PC-3 (cell line): ENCODE results near the gene ZFP36L1.

ENCODE experiments used
- CTCF ChIP-seq: fragments of 300-600 bp; sonication (generic); conservative IDR thresholded peaks from 2 replicates; pipeline ENCODE4 v1.5.1; 2017; ENCODE audit warnings: antibody characterized with exemption, low read depth, mild to moderate bottlenecking, low read length
- EZH2 ChIP-seq: fragments of 300-600 bp; sonication (generic); IDR thresholded peaks from one replicate; pipeline ENCODE4 v1.6.1; 2017; ENCODE audit warnings: antibody characterized with exemption, mild to moderate bottlenecking, low read length; ENCODE audit not compliant: unreplicated experiment
- EZH2phosphoT487 ChIP-seq: fragments of 300-600 bp; sonication (generic); IDR thresholded peaks from 2 replicates; pipeline ENCODE4 v1.6.1; 2018; ENCODE audit warnings: mild to moderate bottlenecking, antibody characterized with exemption, low read length, borderline replicate concordance

- TF ChIP-seq CTCF (no peak), EZH2 (no peak), EZH2phosphoT487 (no peak)
Observed at GRCh38 chr14:68792678-68792978, 239 bp downstream of the ZFP36L1 start.
